ENCODE measurements around the gene LRTM2.

- TF ChIP-seq, protein P1, sequence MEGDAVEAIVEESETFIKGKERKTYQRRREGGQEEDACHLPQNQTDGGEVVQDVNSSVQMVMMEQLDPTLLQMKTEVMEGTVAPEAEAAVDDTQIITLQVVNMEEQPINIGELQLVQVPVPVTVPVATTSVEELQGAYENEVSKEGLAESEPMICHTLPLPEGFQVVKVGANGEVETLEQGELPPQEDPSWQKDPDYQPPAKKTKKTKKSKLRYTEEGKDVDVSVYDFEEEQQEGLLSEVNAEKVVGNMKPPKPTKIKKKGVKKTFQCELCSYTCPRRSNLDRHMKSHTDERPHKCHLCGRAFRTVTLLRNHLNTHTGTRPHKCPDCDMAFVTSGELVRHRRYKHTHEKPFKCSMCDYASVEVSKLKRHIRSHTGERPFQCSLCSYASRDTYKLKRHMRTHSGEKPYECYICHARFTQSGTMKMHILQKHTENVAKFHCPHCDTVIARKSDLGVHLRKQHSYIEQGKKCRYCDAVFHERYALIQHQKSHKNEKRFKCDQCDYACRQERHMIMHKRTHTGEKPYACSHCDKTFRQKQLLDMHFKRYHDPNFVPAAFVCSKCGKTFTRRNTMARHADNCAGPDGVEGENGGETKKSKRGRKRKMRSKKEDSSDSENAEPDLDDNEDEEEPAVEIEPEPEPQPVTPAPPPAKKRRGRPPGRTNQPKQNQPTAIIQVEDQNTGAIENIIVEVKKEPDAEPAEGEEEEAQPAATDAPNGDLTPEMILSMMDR (IDR thresholded peaks at IDR 0.05): no peak
- TF ChIP-seq POLR2A (IDR thresholded peaks at IDR 0.05): no peak
These were observed 10.0 kb upstream of the LRTM2 start for GRCh38 chr12:1810201-1810930.
